Cardiac muscle cell (in vitro differentiated cells and primary cell): Measurements from ENCODE around the gene VSTM4. TPM values are rescaled to one million over a fixed set of nuclear protein-coding genes. Genes with fewer than 3 reads are reported as not detected.

Source experiments
- DNase-seq, 2 donors: peaks; one replicate each; pipeline versions ENCODE4 v3.0.0 to v3.0.0-alpha.2; 2010 to 2017; ENCODE audit warnings: low read depth in 1 of 2, low spot score in 1 of 2
- H3K27ac ChIP-seq: fragments of 200-600 bp; sonication (generic); 2 replicates; pipeline ENCODE4 v1.5.1; 2016
- H3K27me3 ChIP-seq: fragments of 200-600 bp; sonication (generic); 2 replicates; pipeline ENCODE4 v1.6.0; 2016; ENCODE audit warnings: control low read depth
- H3K36me3 ChIP-seq: fragments of 200-600 bp; sonication (generic); 2 replicates; pipeline ENCODE4 v1.5.1; 2016; ENCODE audit warnings: control low read depth
- H3K4me1 ChIP-seq: fragments of 200-600 bp; sonication (generic); 2 replicates; pipeline ENCODE4 v1.8.1; 2017; ENCODE audit warnings: low read depth, mild to moderate bottlenecking, mixed run types
- H3K4me3 ChIP-seq: fragments of 200-600 bp; sonication (generic); 2 replicates; pipeline ENCODE4 v1.5.1; 2016; ENCODE audit warnings: mild to moderate bottlenecking
- H3K9me3 ChIP-seq: fragments of 200-600 bp; sonication (generic); 2 replicates; pipeline ENCODE4 v1.5.1; 2017; ENCODE audit warnings: low read depth, mild to moderate bottlenecking, control low read depth
- polyA plus RNA-seq: library from polyadenylated mRNA; unstranded; fragments of >200 nt; fragmentation: Nextera tagmentation; extraction: Ambion mirVana; gene quantifications from 2 replicates; pipeline ENCODE4 v1.2.1, GENCODE V29; 2016
- total RNA-seq: library from RNA; depleted of rRNA; stranded (reverse); fragments of >200 nt; gene quantifications from 2 replicates; pipeline ENCODE4 v1.2.3, GENCODE V29; 2016
- TF ChIP-seq, protein P1 (sequence below): IDR thresholded peaks from 2 replicates; pipeline ENCODE4 v1.5.1; 2012; ENCODE audit warnings: low read depth, mild to moderate bottlenecking, low read length

VSTM4 gene
- total and polyA plus RNA-seq, 2 experiments from 2014 or later, result 3.6 to 6.0 TPM

- TF ChIP-seq, protein P1, sequence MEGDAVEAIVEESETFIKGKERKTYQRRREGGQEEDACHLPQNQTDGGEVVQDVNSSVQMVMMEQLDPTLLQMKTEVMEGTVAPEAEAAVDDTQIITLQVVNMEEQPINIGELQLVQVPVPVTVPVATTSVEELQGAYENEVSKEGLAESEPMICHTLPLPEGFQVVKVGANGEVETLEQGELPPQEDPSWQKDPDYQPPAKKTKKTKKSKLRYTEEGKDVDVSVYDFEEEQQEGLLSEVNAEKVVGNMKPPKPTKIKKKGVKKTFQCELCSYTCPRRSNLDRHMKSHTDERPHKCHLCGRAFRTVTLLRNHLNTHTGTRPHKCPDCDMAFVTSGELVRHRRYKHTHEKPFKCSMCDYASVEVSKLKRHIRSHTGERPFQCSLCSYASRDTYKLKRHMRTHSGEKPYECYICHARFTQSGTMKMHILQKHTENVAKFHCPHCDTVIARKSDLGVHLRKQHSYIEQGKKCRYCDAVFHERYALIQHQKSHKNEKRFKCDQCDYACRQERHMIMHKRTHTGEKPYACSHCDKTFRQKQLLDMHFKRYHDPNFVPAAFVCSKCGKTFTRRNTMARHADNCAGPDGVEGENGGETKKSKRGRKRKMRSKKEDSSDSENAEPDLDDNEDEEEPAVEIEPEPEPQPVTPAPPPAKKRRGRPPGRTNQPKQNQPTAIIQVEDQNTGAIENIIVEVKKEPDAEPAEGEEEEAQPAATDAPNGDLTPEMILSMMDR, result no peak
- Histone ChIP-seq H3K27ac (no peak overlapping the region), H3K4me1 (peaks cover 13% of the 10 kb centered on the region), H3K4me3 (no peak overlapping the region), H3K27me3 (no peaks in the 10 kb centered on the region), H3K36me3 (no peaks in the 10 kb centered on the region), H3K9me3 (no peaks in the 10 kb centered on the region)
- no peak for DNase-seq
Measured at GRCh38 chr10:49096890-49097445, 18.4 kb downstream of the VSTM4 start.

DNA sequence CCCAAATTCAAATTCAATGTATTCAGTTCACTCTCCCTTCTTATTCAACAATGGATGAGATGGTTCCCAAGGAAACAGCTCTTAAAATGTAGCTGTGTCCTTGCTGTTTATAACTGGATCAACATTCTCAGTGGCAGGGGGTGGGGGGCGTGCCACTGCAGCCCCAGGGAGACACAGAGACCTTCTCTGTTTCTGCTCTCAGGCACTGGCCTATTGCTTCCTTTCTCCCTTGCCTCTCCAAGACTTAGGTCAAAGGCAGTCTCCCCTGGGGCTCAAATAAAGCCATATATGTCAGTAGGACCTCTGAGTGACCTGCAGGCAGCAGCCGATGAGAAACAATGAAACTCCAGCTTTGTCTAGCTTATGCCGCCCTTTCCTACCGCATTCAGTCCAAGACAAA is 20.7 kb downstream of the VSTM4 start:
- DNase-seq, result no peak
- H3K9me3 ChIP-seq, result no peaks in the 10 kb centered on the region
- H3K36me3 ChIP-seq, result no peaks in the 10 kb centered on the region
- no peak overlapping the region for H3K4me3 ChIP-seq
- H3K27me3 ChIP-seq, result no peaks in the 10 kb centered on the region
- H3K27ac ChIP-seq, result no peak overlapping the region
- TF ChIP-seq, protein P1, result no peak
- peaks cover 18% of the 10 kb centered on the region for H3K4me1 ChIP-seq

- DNase-seq, result no peak
- Histone ChIP-seq H3K36me3 (no peaks in the 10 kb centered on the region), H3K4me1 (peaks cover 23% of the 10 kb centered on the region), H3K27me3 (no peaks in the 10 kb centered on the region), H3K4me3 (no peak overlapping the region), H3K27ac (no peak overlapping the region), H3K9me3 (no peaks in the 10 kb centered on the region)
- TF ChIP-seq, protein P1, result no peak
Measured at GRCh38 chr10:49093922-49094321, 21.4 kb downstream of the VSTM4 start.

DNA sequence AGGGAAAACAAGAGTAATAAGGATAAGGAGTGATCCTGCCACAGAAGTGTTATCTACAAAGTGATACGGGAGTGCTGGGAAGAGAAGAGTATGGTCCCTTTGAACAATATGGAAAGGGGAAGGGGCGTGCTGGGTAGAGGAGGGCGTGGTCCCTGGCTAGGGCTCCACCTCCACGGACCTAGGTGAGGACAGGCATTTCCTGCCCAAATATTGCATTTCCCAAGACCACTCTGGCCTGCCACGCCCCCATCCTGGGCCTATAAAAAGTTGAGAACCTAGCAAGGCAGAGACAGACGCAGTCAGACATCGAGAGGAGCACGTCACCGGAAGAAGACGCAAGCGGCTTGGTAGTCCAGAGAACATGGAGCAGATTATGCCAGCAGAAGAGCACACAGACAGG is 22.8 kb downstream of the VSTM4 start:
- no peaks in the 10 kb centered on the region for H3K9me3 ChIP-seq
- no peaks in the 10 kb centered on the region for H3K36me3 ChIP-seq
- TF ChIP-seq, protein P1, result no peak
- H3K27me3 ChIP-seq, result no peaks in the 10 kb centered on the region
- H3K27ac ChIP-seq, result no peak overlapping the region
- H3K4me3 ChIP-seq, result no peak overlapping the region
- peaks cover 23% of the 10 kb centered on the region for H3K4me1 ChIP-seq
- DNase-seq, result no peak

- no peak for DNase-seq
- H3K27ac ChIP-seq, result no peak overlapping the region
Measured at GRCh38 chr10:49091450-49092210, 23.7 kb downstream of the VSTM4 start.

More at GRCh38 chr10:49091450-49092210, 23.7 kb downstream of the VSTM4 start:
- Histone ChIP-seq H3K4me1 (peaks cover 23% of the 10 kb centered on the region), H3K27me3 (no peaks in the 10 kb centered on the region), H3K9me3 (no peaks in the 10 kb centered on the region), H3K4me3 (no peak overlapping the region), H3K36me3 (no peaks in the 10 kb centered on the region)
- TF ChIP-seq, protein P1, result no peak
